ENCODE measurements around the gene SCFD2. TPM values are rescaled to one million over a fixed set of nuclear protein-coding genes. Genes with fewer than 3 reads are reported as not detected.

Gene SCFD2
- total RNA-seq, 4 donors from 2014 or later: 13.1 to 27.4 (median 19.8) TPM

GRCh38 chr4:52997132-52997416 is 368.8 kb downstream of the SCFD2 start:
- TF ChIP-seq CTCF (IDR thresholded peaks at IDR 0.05; ENCODE audit: low read depth): no peak

- TF ChIP-seq CTCF (IDR thresholded peaks at IDR 0.05; ENCODE audit: low read depth): no peak
Measured at GRCh38 chr4:52996261-52997131, 369.4 kb downstream of the SCFD2 start.

GRCh38 chr4:52995360-52996030 is 370.4 kb downstream of the SCFD2 start:
- no peak for TF ChIP-seq CTCF (IDR thresholded peaks at IDR 0.05; ENCODE audit: low read depth)

- no peak for TF ChIP-seq CTCF (IDR thresholded peaks at IDR 0.05; ENCODE audit: low read depth)
Measured at GRCh38 chr4:52994567-52994966, 371.3 kb downstream of the SCFD2 start.

- no peak for TF ChIP-seq CTCF (IDR thresholded peaks at IDR 0.05; ENCODE audit: low read depth)
Measured at GRCh38 chr4:52993771-52994170, 372.1 kb downstream of the SCFD2 start.

- TF ChIP-seq CTCF (IDR thresholded peaks at IDR 0.05; ENCODE audit: low read depth): no peak
Measured at GRCh38 chr4:52991472-52991871, 374.4 kb downstream of the SCFD2 start.

GRCh38 chr4:52990706-52991105 is 375.2 kb downstream of the SCFD2 start:
- no peak for TF ChIP-seq CTCF (IDR thresholded peaks at IDR 0.05; ENCODE audit: low read depth)

Data from subcutaneous adipose tissue (tissue), 4 donors.